GOT3 (cell line): ENCODE data around the gene MLH1.

Experiments
- DNase-seq: peaks from one replicate; lab custom pipeline; 2025; ENCODE audit warnings: mixed read lengths; lab: John Stamatoyannopoulos, UW

Gene MLH1

DNA sequence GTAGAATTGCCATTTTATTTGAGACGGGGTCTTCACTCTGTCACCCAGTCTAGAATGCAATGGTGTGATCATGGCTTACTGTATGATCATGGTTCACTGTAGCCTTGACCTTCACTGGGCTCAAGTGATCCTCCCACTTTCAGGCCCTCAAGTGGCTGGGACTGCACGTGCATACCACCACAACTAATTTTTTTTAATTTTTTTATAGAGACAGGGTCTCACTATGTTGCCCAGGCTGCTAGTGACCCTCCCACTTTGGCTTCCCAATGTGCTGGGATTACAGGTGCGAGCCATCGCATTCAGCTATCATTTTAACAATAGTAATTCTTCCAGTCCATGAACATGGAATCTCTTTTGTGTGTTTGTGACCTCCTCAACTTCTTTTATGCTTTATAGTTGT lies 12.3 kb upstream of the MLH1 start:
- DNase-seq, result no peak

- DNase-seq, result no peak
Measured at GRCh38 chr3:36988356-36988755, 5.0 kb upstream of the MLH1 start.

DNA sequence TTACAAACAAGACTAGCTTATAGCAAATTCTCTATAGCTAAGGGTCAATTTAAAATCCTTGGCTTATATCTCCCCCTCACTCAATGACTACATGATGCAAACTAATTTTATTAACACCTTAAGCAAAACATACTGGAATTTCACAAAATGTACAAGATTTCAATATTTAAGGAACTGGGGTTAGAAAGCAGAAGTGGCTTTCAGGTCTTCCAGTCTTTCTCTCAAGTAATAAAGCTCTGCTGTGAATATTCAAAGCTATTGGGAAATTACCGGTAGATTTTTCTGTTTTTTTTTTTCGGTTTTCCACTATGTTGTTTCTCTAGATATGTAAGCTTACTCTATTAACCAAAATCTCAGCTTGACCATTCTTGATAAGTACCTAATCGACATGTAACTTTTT lies 4.3 kb upstream of the MLH1 start:
- DNase-seq, result no peak

DNA sequence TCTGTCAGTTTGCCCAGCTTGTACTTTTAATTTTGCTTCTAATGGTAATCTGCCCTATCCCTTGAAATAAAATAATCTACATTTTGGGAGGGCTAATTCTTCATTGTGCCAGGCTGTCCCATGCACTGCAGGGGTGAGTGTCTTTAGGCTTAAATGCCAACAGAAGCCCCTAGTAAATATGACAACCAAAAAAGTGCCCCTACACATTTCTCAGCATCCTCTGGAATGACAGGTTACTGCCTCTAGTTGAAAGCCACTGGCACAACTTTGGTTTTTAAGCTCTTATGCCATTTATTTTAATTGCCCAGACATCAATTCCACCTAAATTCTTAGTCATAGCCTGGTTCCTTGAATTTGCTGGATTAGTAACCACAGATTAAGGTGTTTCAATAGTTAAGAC lies 3.8 kb upstream of the MLH1 start:
- no peak for DNase-seq

DNA sequence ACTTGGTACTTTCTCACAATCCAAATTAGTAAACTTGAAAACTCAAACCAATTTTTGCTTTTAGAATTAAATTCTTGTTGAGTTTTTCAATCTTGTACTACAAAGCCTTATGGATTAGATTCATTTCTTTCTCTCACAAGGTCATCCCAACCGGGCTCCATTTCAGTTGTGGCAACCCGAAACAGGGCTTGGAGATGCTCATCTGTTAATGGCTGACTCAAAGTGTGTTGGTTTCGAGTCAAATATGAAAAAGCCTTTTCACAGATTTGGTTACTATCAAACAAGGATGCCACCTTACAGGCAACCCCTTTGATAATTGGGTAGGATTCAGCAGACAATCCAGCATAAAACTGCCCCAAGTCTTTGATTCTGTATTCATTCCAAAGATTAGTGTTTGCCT lies 2.2 kb upstream of the MLH1 start:
- no peak for DNase-seq

- no peak for DNase-seq
Measured at GRCh38 chr3:36991923-36992805, 1.2 kb upstream of the MLH1 start.

DNA sequence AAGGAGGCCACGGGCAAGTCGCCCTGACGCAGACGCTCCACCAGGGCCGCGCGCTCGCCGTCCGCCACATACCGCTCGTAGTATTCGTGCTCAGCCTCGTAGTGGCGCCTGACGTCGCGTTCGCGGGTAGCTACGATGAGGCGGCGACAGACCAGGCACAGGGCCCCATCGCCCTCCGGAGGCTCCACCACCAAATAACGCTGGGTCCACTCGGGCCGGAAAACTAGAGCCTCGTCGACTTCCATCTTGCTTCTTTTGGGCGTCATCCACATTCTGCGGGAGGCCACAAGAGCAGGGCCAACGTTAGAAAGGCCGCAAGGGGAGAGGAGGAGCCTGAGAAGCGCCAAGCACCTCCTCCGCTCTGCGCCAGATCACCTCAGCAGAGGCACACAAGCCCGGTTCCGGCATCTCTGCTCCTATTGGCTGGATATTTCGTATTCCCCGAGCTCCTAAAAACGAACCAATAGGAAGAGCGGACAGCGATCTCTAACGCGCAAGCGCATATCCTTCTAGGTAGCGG lies 452 bp upstream of the MLH1 start, which contains the start of gene EPM2AIP1:
EPM2AIP1 (minus strand) TSS at position 326 of the 520 bp plus-strand sequence; CDS start at position 272, 54 bp downstream.
- no peak for DNase-seq

- no peak for DNase-seq
Measured at GRCh38 chr3:37014620-37015019, 21.3 kb downstream of the MLH1 start.

DNA sequence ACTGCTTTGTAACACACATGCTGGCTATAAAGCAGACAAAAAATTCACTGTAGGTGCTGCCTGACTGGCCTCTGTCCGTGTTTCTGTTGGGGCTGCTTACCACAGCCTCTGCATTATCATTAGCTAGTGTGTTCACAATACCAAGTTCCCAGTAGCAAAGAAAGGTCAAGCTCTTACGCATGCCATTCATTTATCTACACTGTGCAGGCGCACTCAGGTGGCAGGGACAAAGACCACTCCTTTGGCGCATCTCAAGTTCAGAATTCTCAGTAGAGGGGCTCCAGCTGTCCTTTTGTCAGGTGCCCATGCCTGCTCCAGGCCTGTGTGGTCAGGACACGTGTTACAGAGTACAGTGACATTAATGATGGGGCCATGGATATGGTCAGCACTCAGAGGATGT lies 22.3 kb downstream of the MLH1 start:
- DNase-seq, result no peak

DNA sequence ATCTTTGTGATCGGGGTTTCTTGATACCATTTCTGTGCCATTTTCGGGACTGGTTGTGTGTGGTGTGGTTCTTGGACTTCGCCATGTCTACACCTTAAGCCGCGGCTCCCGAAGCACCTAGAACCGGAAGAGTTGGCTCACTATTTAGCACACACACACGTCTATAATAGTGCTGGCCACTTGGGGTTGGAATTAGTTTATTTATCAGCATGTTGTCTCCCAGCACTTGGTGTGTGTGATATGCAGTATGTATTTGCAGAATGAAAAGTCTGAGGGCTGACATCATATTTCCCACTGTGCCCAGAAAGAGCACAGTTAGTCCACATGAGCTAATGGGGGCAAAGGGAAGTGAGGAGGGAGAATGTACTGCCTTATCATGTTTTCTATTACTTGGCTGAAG lies 23.6 kb downstream of the MLH1 start:
- no peak for DNase-seq

DNA sequence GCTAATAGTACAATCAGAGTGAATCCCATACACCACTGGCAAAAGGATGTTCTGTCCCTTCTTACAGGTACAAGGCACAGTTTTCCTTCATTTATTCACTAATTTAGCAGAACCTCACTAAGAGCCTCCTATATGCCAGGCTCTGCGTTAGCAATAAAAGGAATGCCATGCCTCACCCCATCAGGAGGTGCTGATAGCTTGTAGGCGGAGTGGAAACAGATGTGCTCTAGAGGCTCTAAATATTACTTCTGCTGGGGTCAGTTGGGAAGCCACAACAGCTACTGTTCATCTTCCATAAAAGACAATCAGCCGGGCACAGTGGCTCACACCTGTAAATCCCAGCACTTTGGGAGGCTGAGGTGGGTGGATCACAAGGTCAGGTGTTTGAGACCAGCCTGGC lies 24.4 kb downstream of the MLH1 start:
- DNase-seq, result no peak

GRCh38 chr3:37024092-37024491 lies 30.8 kb downstream of the MLH1 start:
- DNase-seq, result no peak

GRCh38 chr3:37024820-37025405 lies 31.6 kb downstream of the MLH1 start:
- DNase-seq, result no peak

DNA sequence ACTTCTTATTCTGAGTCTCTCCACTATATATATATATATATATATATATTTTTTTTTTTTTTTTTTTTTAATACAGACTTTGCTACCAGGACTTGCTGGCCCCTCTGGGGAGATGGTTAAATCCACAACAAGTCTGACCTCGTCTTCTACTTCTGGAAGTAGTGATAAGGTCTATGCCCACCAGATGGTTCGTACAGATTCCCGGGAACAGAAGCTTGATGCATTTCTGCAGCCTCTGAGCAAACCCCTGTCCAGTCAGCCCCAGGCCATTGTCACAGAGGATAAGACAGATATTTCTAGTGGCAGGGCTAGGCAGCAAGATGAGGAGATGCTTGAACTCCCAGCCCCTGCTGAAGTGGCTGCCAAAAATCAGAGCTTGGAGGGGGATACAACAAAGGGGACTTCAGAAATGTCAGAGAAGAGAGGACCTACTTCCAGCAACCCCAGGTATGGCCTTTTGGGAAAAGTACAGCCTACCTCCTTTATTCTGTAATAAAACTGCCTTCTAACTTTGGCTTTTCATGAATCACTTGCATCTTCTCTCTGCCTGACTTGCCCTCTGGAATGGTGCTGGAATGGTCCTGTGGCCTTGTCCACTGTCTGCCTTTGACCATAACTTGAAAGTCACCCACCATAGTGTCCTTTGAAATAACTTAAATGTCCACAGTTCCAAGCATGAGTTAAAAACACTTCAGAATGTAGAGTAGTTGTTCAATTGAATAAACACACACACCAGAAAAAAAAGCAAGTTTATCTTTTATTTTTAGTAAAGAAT lies 32.4 kb downstream of the MLH1 start:
- DNase-seq, result no peak

DNA sequence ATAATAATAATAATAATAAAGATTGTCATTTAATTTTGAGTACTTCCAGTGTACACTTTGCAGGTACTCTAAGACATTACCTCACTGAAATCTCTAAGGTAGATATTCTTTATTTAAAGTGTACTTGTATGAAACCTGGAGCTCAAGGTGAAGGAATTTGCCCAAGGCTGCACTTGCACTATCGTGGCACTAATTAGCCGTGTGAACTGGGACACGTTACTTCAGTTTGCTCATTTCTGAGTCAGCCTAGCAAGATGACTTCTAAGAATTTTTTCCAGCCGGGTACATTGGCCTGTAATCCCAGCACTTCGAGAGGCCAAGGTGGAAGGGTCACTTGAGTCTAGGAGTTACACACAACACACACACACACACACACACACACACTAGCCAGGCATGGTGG lies 33.5 kb downstream of the MLH1 start:
- DNase-seq, result no peak

GRCh38 chr3:37028329-37028728 lies 35.0 kb downstream of the MLH1 start:
- DNase-seq, result no peak

- no peak for DNase-seq
Measured at GRCh38 chr3:37029111-37029510, 35.8 kb downstream of the MLH1 start.

GRCh38 chr3:37029516-37030163 lies 36.3 kb downstream of the MLH1 start:
- DNase-seq, result no peak

- no peak for DNase-seq
Measured at GRCh38 chr3:37030588-37030987, 37.3 kb downstream of the MLH1 start.

DNA sequence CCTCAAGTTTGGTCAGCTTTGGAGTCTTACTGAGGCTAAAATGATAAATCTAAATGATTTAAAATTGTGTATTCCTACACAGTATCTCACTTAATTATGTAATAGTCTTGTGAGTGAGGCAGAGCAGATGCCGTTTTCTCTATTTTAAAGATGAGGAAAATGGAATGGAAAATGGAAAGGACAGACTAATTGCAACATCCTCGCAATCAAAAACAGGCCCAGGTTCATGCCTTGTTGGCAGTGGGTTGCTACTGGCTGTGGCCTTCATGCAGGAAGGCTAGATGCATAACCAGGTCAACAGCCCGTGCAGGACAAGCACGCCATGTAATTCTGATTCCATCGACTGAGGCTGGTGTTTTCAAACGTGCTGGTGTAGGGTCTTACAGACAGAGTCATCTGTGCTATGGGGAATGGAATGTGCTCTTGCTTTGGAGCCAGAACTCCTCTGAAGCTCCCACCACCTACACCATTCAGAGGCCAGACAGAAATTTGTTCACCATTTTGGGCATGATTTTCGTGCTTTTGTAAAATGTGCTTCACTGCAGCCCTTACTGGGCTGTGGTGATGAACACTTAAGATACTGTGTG lies 37.9 kb downstream of the MLH1 start:
- DNase-seq, result no peak

DNA sequence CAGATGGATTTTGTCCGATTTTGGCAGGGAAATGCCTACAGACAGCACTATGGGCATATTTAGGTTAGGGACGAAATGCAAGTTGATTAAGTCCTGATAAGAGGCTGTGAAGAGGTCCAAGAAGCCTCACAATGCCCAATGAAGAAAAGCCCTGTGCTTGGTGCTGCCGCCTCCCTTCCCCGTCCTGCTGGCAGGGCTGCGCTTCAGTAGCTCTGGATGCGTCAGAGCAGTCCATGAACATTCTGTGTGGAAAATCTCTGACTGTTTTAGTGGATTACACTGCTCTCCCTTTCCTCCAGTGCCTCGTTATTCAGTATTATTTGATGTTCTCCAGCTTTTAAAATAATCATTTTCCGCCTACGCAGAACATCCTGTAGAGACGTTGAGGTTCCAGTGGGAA lies 39.6 kb downstream of the MLH1 start:
- DNase-seq, result no peak

DNA sequence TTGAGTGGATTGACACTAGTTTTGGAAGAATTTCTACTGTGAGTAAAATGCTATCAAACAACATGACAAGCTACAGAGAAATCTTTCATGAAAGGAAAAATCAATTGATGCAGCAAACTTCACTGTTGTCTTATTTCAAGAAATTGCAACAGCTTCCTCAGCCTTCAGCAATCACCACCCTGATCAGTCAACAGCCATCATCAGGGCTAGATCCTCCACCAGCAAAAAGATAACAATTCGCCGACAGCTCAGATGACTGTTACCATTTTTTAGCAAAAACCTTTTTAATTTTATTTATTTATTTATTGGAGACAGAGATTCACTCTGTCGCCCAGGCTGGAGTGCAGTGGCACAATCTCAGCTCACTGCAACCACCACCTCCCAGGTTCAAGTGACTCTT lies 44.0 kb downstream of the MLH1 start:
- no peak for DNase-seq
